ENCODE results near the gene GRIN2C.

GRCh38 chr17:74859459-74860228 lies at the start of gene GRIN2C:
- TF ChIP-seq GATA3 (IDR thresholded peaks at IDR 0.05; ENCODE audit: low read depth, low read length): no peak
- no peak for TF ChIP-seq GATA2 (IDR thresholded peaks at IDR 0.05; ENCODE audit: low read depth, low read length)
